Esophagus muscularis mucosa (tissue), 4 donors: Measurements from ENCODE around the gene NMUR1. TPM values are rescaled to one million over a fixed set of nuclear protein-coding genes. Genes with fewer than 3 reads are reported as not detected.

ENCODE experiments used
- DNase-seq: peaks from one replicate; pipeline ENCODE4 v3.0.0-alpha.2; 2017; ENCODE audit errors: extremely low spot score
- H3K27ac ChIP-seq, 4 donors: fragments of 200-600 bp; sonication (generic); replicated peaks in 1 of 4; 1 replicate in 3 of 4; 2 replicates in 1 of 4; pipeline ENCODE4 v1.5.1; 2016 to 2019; ENCODE audit warnings: mild to moderate bottlenecking in 1 of 4
- H3K27me3 ChIP-seq, 4 donors: fragments of 200-600 bp; sonication (generic); one replicate each; pipeline versions ENCODE4 v1.5.1 to v1.6.0; 2016 to 2019
- H3K36me3 ChIP-seq, 4 donors: fragments of 200-600 bp; sonication (generic); one replicate each; pipeline ENCODE4 v1.5.1; 2016 to 2019
- H3K4me1 ChIP-seq, 4 donors: fragments of 200-600 bp; sonication (generic); one replicate each; pipeline ENCODE4 v1.5.1; 2016 to 2019
- H3K4me3 ChIP-seq, 4 donors: fragments of 200-600 bp; sonication (generic); 1 replicate in 2 of 4; 2 replicates in 2 of 4; pipeline ENCODE4 v1.5.1; 2016 to 2019; ENCODE audit warnings: mild to moderate bottlenecking in 4 of 4, moderate library complexity in 1 of 4
- H3K9me3 ChIP-seq, 4 donors: fragments of 200-600 bp; sonication (generic); 1 replicate in 3 of 4; 2 replicates in 1 of 4; pipeline ENCODE4 v1.5.1; 2016 to 2019
- CTCF ChIP-seq, 3 experiments: fragments of 200-600 bp in 2 of 3; fragments of 450-650 bp in 1 of 3; sonication (generic) in 2 of 3; IDR thresholded peaks; one replicate each; pipeline ENCODE4 v1.5.1; 2017 to 2019; ENCODE audit warnings: antibody characterized with exemption in 3 of 3, mild to moderate bottlenecking in 2 of 3, moderate library complexity in 1 of 3
- EP300 ChIP-seq: sonication (generic); formaldehyde crosslinking; IDR thresholded peaks from one replicate; pipeline ENCODE4 v1.6.1; 2017; ENCODE audit warnings: antibody characterized with exemption
- POLR2A ChIP-seq: fragments of 450-650 bp; IDR thresholded peaks from one replicate; pipeline ENCODE4 v1.6.1; 2017; ENCODE audit warnings: antibody characterized with exemption, moderate library complexity, mild to moderate bottlenecking, low read depth
- POLR2AphosphoS5 ChIP-seq, 2 donors: sonication (generic); formaldehyde crosslinking; IDR thresholded peaks; one replicate each; pipeline ENCODE4 v1.6.1; 2017; ENCODE audit warnings: antibody characterized with exemption in 2 of 2
- WGBS: methylation state at CpG from one replicate; pipeline ENCODE4 v1.1.5; 2018; 5-methylcytosine and 5-hydroxymethylcytosine counted together
- intact Hi-C: fragments of 100-400 bp; cut with DNase I; formaldehyde crosslinking; loops from one replicate; pipeline ENCODE4 v1.15.1; 2023
- total RNA-seq, 4 donors: library from RNA; depleted of rRNA; stranded (reverse); fragments of >200 nt; gene quantifications; one replicate each; pipeline versions ENCODE4 v1.1.0 to v1.2.1, GENCODE V29; 2016

The NMUR1 gene
- total RNA-seq, 4 donors from 2014 or later: 1.2 to 5.4 (median 2.5) TPM

- Histone ChIP-seq H3K9me3 (peaks cover 0 to 13% (median 6%) of the 10 kb centered on the region in 4 donors), H3K27ac (no peak overlapping the region), H3K27me3 (no peaks in the 10 kb centered on the region), H3K4me3 (no peak overlapping the region), H3K36me3 (no peaks in the 10 kb centered on the region), H3K4me1 (peaks cover 14 to 22% (median 19%) of the 10 kb centered on the region in 4 donors)
- intact Hi-C loops: no loop called here
- no peak for DNase-seq
- WGBS: 78% methylated on average over 13 of the region's 13 CpGs
- no peak for TF ChIP-seq CTCF (IDR thresholded peaks at IDR 0.05)
- no peak for TF ChIP-seq POLR2A
- TF ChIP-seq EP300: no peak
- no peak for TF ChIP-seq POLR2AphosphoS5 (IDR thresholded peaks at IDR 0.05)
These were observed 19.4 kb upstream of the NMUR1 start for GRCh38 chr2:231549446-231550239.

GRCh38 chr2:231548752-231549151 lies 18.5 kb upstream of the NMUR1 start:
- H3K27me3 ChIP-seq: no peaks in the 10 kb centered on the region
- no peak overlapping the region for H3K4me3 ChIP-seq
- no peaks in the 10 kb centered on the region for H3K36me3 ChIP-seq
- WGBS: 68% methylated on average over 3 of the region's 3 CpGs
- no peak for DNase-seq
- peaks cover 0 to 13% (median 6%) of the 10 kb centered on the region in 4 donors for H3K9me3 ChIP-seq
- no peak overlapping the region for H3K27ac ChIP-seq
- intact Hi-C loops: no loop called here
- H3K4me1 ChIP-seq: peaks cover 7 to 14% (median 11%) of the 10 kb centered on the region in 4 donors
- TF ChIP-seq CTCF (IDR thresholded peaks at IDR 0.05) (no peak), POLR2AphosphoS5 (IDR thresholded peaks at IDR 0.05) (no peak), POLR2A (no peak), EP300 (no peak)

GRCh38 chr2:231547315-231548110 lies 17.3 kb upstream of the NMUR1 start:
- no peaks in the 10 kb centered on the region for H3K27me3 ChIP-seq
- no peak for DNase-seq
- H3K36me3 ChIP-seq: no peaks in the 10 kb centered on the region
- 95% methylated on average over 11 of the region's 12 CpGs for WGBS
- intact Hi-C loops: no loop called here
- H3K9me3 ChIP-seq: peaks cover 0 to 12% (median 4%) of the 10 kb centered on the region in 4 donors
- no peak overlapping the region for H3K27ac ChIP-seq
- TF ChIP-seq CTCF (IDR thresholded peaks at IDR 0.05) (no peak), POLR2AphosphoS5 (IDR thresholded peaks at IDR 0.05) (no peak), EP300 (no peak), POLR2A (no peak)
- H3K4me3 ChIP-seq: no peak overlapping the region
- H3K4me1 ChIP-seq: peaks cover 7 to 15% (median 11%) of the 10 kb centered on the region in 4 donors

GRCh38 chr2:231546014-231546715 lies 15.9 kb upstream of the NMUR1 start:
- intact Hi-C loops: no loop called here
- Histone ChIP-seq H3K4me3 (no peak overlapping the region), H3K4me1 (peaks cover 16 to 25% (median 18%) of the 10 kb centered on the region in 4 donors), H3K27ac (no peak overlapping the region), H3K27me3 (no peaks in the 10 kb centered on the region), H3K36me3 (no peaks in the 10 kb centered on the region), H3K9me3 (peaks cover 0 to 8% (median 2%) of the 10 kb centered on the region in 4 donors)
- TF ChIP-seq POLR2A (no peak), EP300 (no peak), CTCF (IDR thresholded peaks at IDR 0.05) (no peak), POLR2AphosphoS5 (IDR thresholded peaks at IDR 0.05) (no peak)
- 84% methylated on average over 13 of the region's 13 CpGs for WGBS
- no peak for DNase-seq
